ENCODE measurements around the gene ATP1A3.

DNA sequence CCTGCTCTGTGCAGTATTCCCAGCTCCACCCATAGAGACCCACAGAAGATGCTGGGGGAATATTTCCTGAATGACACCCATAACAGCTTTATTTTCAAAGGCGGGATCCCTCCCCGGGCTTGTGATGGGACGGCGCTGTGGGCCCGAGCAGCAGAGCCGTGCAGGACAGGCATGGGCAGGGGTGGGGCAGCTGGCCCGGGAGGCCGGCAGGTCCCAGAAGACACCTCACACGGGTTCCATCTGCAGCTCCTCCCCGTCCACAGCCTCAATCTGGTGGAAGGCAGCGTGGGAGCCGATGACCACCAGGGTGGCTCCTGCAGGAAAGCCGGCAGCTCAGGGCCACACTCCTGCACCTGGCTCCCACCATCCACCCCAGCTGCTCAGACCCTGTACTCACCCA lies 37.4 kb downstream of the ATP1A3 start:
- TF ChIP-seq, protein P1, sequence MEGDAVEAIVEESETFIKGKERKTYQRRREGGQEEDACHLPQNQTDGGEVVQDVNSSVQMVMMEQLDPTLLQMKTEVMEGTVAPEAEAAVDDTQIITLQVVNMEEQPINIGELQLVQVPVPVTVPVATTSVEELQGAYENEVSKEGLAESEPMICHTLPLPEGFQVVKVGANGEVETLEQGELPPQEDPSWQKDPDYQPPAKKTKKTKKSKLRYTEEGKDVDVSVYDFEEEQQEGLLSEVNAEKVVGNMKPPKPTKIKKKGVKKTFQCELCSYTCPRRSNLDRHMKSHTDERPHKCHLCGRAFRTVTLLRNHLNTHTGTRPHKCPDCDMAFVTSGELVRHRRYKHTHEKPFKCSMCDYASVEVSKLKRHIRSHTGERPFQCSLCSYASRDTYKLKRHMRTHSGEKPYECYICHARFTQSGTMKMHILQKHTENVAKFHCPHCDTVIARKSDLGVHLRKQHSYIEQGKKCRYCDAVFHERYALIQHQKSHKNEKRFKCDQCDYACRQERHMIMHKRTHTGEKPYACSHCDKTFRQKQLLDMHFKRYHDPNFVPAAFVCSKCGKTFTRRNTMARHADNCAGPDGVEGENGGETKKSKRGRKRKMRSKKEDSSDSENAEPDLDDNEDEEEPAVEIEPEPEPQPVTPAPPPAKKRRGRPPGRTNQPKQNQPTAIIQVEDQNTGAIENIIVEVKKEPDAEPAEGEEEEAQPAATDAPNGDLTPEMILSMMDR (IDR thresholded peaks at IDR 0.05; ENCODE audit: poor library complexity, severe bottlenecking): no peak
- TF ChIP-seq EP300 (conservative IDR thresholded peaks at IDR 0.05; ENCODE audit: poor library complexity, severe bottlenecking) (no peak), POLR2AphosphoS5 (IDR thresholded peaks at IDR 0.05) (no peak), EZH2 (IDR thresholded peaks at IDR 0.05; ENCODE audit: borderline replicate concordance, insufficient read depth, low read length, poor library complexity, severe bottlenecking) (no peak), RAD21 (conservative IDR thresholded peaks at IDR 0.05) (no peak), SMC3 (conservative IDR thresholded peaks at IDR 0.05; ENCODE audit: poor library complexity) (no peak), MXI1 (conservative IDR thresholded peaks at IDR 0.05; ENCODE audit: poor library complexity, severe bottlenecking) (no peak), TAF1 (IDR thresholded peaks at IDR 0.05; ENCODE audit: low read depth) (no peak)
- TF ChIP-seq, protein P2, sequence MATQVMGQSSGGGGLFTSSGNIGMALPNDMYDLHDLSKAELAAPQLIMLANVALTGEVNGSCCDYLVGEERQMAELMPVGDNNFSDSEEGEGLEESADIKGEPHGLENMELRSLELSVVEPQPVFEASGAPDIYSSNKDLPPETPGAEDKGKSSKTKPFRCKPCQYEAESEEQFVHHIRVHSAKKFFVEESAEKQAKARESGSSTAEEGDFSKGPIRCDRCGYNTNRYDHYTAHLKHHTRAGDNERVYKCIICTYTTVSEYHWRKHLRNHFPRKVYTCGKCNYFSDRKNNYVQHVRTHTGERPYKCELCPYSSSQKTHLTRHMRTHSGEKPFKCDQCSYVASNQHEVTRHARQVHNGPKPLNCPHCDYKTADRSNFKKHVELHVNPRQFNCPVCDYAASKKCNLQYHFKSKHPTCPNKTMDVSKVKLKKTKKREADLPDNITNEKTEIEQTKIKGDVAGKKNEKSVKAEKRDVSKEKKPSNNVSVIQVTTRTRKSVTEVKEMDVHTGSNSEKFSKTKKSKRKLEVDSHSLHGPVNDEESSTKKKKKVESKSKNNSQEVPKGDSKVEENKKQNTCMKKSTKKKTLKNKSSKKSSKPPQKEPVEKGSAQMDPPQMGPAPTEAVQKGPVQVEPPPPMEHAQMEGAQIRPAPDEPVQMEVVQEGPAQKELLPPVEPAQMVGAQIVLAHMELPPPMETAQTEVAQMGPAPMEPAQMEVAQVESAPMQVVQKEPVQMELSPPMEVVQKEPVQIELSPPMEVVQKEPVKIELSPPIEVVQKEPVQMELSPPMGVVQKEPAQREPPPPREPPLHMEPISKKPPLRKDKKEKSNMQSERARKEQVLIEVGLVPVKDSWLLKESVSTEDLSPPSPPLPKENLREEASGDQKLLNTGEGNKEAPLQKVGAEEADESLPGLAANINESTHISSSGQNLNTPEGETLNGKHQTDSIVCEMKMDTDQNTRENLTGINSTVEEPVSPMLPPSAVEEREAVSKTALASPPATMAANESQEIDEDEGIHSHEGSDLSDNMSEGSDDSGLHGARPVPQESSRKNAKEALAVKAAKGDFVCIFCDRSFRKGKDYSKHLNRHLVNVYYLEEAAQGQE (IDR thresholded peaks at IDR 0.05; ENCODE audit: borderline replicate concordance): no peak
